SK-N-SH (cell line): ENCODE results near the gene CACNA1A. TPM values are rescaled to one million over a fixed set of nuclear protein-coding genes. Genes with fewer than 3 reads are reported as not detected.

Source experiments
- CTCF ChIA-PET: fragments of 300-600, 350-600 bp; formaldehyde crosslinking; extraction: SDS; loops from one replicate; lab custom pipeline; 2021; lab: Yijun Ruan, JAX
- POLR2A ChIA-PET: fragments of 350-600 bp; sonication (Branson Sonifier 250); formaldehyde crosslinking; extraction: SDS; loops from one replicate; lab custom pipeline; 2020; ENCODE audit warnings: antibody characterized with exemption, inconsistent platforms; lab: Yijun Ruan, JAX
- DNase-seq: peaks from one replicate; pipeline ENCODE4 v3.0.0; 2012
- H2AFZ ChIP-seq: fragments of 200-600 bp; sonication (generic); 2 replicates; pipeline ENCODE4 v1.8.1; 2016; ENCODE audit warnings: antibody characterized with exemption, mild to moderate bottlenecking, low read depth
- H3F3A ChIP-seq: fragments of 200-600 bp; sonication (generic); replicated peaks from 2 replicates; pipeline ENCODE3; 2016; ENCODE audit warnings: antibody characterized with exemption, mild to moderate bottlenecking; ENCODE audit not compliant: insufficient read depth
- H3K27ac ChIP-seq, 2 experiments: fragments of 200-500 bp in 1 of 2; fragments of 200-600 bp in 1 of 2; sonication (Bioruptor generic) in 1 of 2; sonication (generic), shearing (Covaris generic) in 1 of 2; 2 replicates each; pipeline versions ENCODE4 v1.5.1 to v1.6.1; 2014 to 2016; ENCODE audit warnings: low read depth in 2 of 2, inconsistent platforms in 1 of 2, low read length in 1 of 2, mild to moderate bottlenecking in 1 of 2, mixed read lengths in 1 of 2
- H3K27me3 ChIP-seq: fragments of 200-600 bp; sonication (generic), shearing (Covaris generic); 2 replicates; pipeline ENCODE4 v1.6.1; 2016; ENCODE audit warnings: mixed run types; ENCODE audit not compliant: insufficient read depth
- H3K36me3 ChIP-seq, 2 experiments: fragments of 200-500 bp in 1 of 2; fragments of 200-600 bp in 1 of 2; sonication (Bioruptor generic) in 1 of 2; sonication (generic) in 1 of 2; replicated peaks in 1 of 2; 2 replicates each; pipeline versions ENCODE3 to v1.5.1; 2014 to 2016; ENCODE audit warnings: low read length in 1 of 2, mild to moderate bottlenecking in 1 of 2; ENCODE audit not compliant: insufficient read depth in 2 of 2, control insufficient read depth in 1 of 2
- H3K4me1 ChIP-seq, 2 experiments: fragments of 200-500 bp in 1 of 2; fragments of 200-600 bp in 1 of 2; sonication (Bioruptor generic) in 1 of 2; sonication (generic), shearing (Covaris generic) in 1 of 2; 2 replicates each; pipeline versions ENCODE4 v1.5.1 to v1.6.1; 2014 to 2016; ENCODE audit warnings: low read depth in 1 of 2, low read length in 1 of 2, mixed run types in 1 of 2; ENCODE audit not compliant: insufficient read depth in 2 of 2, control insufficient read depth in 1 of 2
- H3K4me2 ChIP-seq: fragments of 200-600 bp; sonication (generic), shearing (Covaris generic); 2 replicates; pipeline ENCODE4 v1.6.1; 2017; ENCODE audit warnings: mixed run types
- H3K4me3 ChIP-seq, 2 experiments: fragments of 200-500 bp in 1 of 2; fragments of 200-600 bp in 1 of 2; sonication (Bioruptor generic) in 1 of 2; sonication (generic), shearing (Covaris generic) in 1 of 2; 2 replicates each; pipeline versions ENCODE4 v1.5.1 to v1.8.1; 2014 to 2016; ENCODE audit warnings: low read depth in 2 of 2, inconsistent platforms in 1 of 2, low read length in 1 of 2, mild to moderate bottlenecking in 1 of 2, mixed read lengths in 1 of 2, moderate library complexity in 1 of 2
- H3K79me2 ChIP-seq: fragments of 200-600 bp; sonication (generic); 2 replicates; pipeline ENCODE4 v1.8.1; 2017; ENCODE audit warnings: mild to moderate bottlenecking; ENCODE audit not compliant: insufficient read depth
- H3K9ac ChIP-seq: fragments of 200-600 bp; sonication (generic); 2 replicates; pipeline ENCODE4 v1.6.1; 2017; ENCODE audit warnings: mixed run types
- H3K9me2 ChIP-seq: fragments of 200-600 bp; sonication (generic); 2 replicates; pipeline ENCODE4 v1.6.1; 2017; ENCODE audit warnings: mixed run types
- H3K9me3 ChIP-seq: fragments of 200-600 bp; sonication (generic); 2 replicates; pipeline ENCODE4 v1.6.1; 2017; ENCODE audit warnings: mixed run types, mild to moderate bottlenecking, moderate library complexity
- H4K20me1 ChIP-seq: fragments of 200-600 bp; sonication (generic); 2 replicates; pipeline ENCODE4 v1.6.1; 2017; ENCODE audit warnings: mild to moderate bottlenecking, mixed run types; ENCODE audit not compliant: insufficient read depth
- CHD2 ChIP-seq: fragments of 150-350 bp; IDR thresholded peaks from 2 replicates; pipeline ENCODE4 v1.6.1; 2018; ENCODE audit warnings: low read length; ENCODE audit not compliant: partially characterized antibody
- EZH2phosphoT487 ChIP-seq: fragments of 200-600 bp; sonication (generic); IDR thresholded peaks from 2 replicates; pipeline ENCODE4 v1.6.1; 2017; ENCODE audit warnings: low read depth, mixed run types, mild to moderate bottlenecking, antibody characterized with exemption, moderate library complexity, borderline replicate concordance
- FOSL2 ChIP-seq: IDR thresholded peaks from 2 replicates; pipeline ENCODE4 v1.4.0; 2012; ENCODE audit warnings: low read depth, mild to moderate bottlenecking, moderate library complexity, borderline replicate concordance
- FOXM1 ChIP-seq: IDR thresholded peaks from 2 replicates; pipeline ENCODE4 v1.4.0; 2012; ENCODE audit warnings: low read depth, mild to moderate bottlenecking
- GABPA ChIP-seq: IDR thresholded peaks from 2 replicates; pipeline ENCODE4 v1.4.0; 2012; ENCODE audit warnings: low read depth, mild to moderate bottlenecking
- IRF3 ChIP-seq: fragments of 150-350 bp; IDR thresholded peaks from 2 replicates; pipeline ENCODE4 v1.6.1; 2016; ENCODE audit warnings: mild to moderate bottlenecking, low read depth, low read length
- MAX ChIP-seq: IDR thresholded peaks from 2 replicates; pipeline ENCODE4 v1.4.0; 2012; ENCODE audit warnings: low read depth
- MXI1 ChIP-seq: IDR thresholded peaks from 2 replicates; pipeline ENCODE4 v1.6.1; 2012; ENCODE audit warnings: mild to moderate bottlenecking, low read depth, low read length, improper control_type of control experiment
- PBX3 ChIP-seq: IDR thresholded peaks from 2 replicates; pipeline ENCODE4; 2012
- RAD21 ChIP-seq: IDR thresholded peaks from 2 replicates; pipeline ENCODE4 v1.6.1; 2012; ENCODE audit warnings: mild to moderate bottlenecking, low read length
- RCOR1 ChIP-seq: fragments of 150-350 bp; IDR thresholded peaks from 2 replicates; pipeline ENCODE4 v1.6.1; 2017; ENCODE audit warnings: antibody characterized with exemption, low read length
- RXRA ChIP-seq: IDR thresholded peaks from 2 replicates; pipeline ENCODE4 v1.4.0; 2012; ENCODE audit warnings: low read depth, mild to moderate bottlenecking, borderline replicate concordance
- SIN3A ChIP-seq: IDR thresholded peaks from 2 replicates; pipeline ENCODE4 v1.6.1; 2012; ENCODE audit warnings: low read depth, mild to moderate bottlenecking, low read length, moderate library complexity, borderline replicate concordance
- TCF12 ChIP-seq: IDR thresholded peaks from 2 replicates; pipeline ENCODE4 v1.4.0; 2012
- USF1 ChIP-seq: IDR thresholded peaks from 2 replicates; pipeline ENCODE4 v1.4.0; 2012; ENCODE audit warnings: low read depth, borderline replicate concordance
- USF2 ChIP-seq: fragments of 150-350 bp; IDR thresholded peaks from 2 replicates; pipeline ENCODE4 v1.6.1; 2017; ENCODE audit warnings: antibody characterized with exemption, low read length, low read depth, borderline replicate concordance
- YY1 ChIP-seq: IDR thresholded peaks from 2 replicates; pipeline ENCODE4 v1.4.0; 2012; ENCODE audit warnings: low read depth, mild to moderate bottlenecking
- ZBTB33 ChIP-seq: IDR thresholded peaks from 2 replicates; pipeline ENCODE4 v1.4.0; 2012; ENCODE audit warnings: low read depth, borderline replicate concordance
- WGBS: methylation state at CpG from one replicate; pipeline ENCODE4 v1.1.6; 2017; ENCODE audit warnings: low lambda C conversion rate; 5-methylcytosine and 5-hydroxymethylcytosine counted together
- polyA plus RNA-seq, 3 experiments: library from polyadenylated mRNA; depleted of rRNA; stranded (reverse); fragments of >200 nt; gene quantifications; 2 replicates each; pipeline ENCODE4 v1.2.3, GENCODE V29; 2012

CACNA1A gene
- polyA plus RNA-seq, 1 of the 3 experiments (the other 2 are of a cell fraction), result 1.3 TPM

GRCh38 chr19:13328241-13328640 is 178.0 kb downstream of the CACNA1A start:
- no peak overlapping the region for H3K4me3 ChIP-seq
- ChIA-PET POLR2A (no interaction called here), CTCF (interaction anchor here (0.7 kb wide), 1 partner anchor 34 kb away, joined by 5 read pairs; no protein-coding TSS in a partner anchor)
- H3K27ac ChIP-seq, result no peak overlapping the region
- H3K27me3 ChIP-seq, result peaks cover 44% of the 10 kb centered on the region; the same call in 1 of the 2 replicates
- H3K4me1 ChIP-seq, result no peaks in the 10 kb centered on the region
- no peaks in the 10 kb centered on the region for H3K9me3 ChIP-seq
- no peak overlapping the region for H3K9ac ChIP-seq
- no peaks in the 10 kb centered on the region for H3K36me3 ChIP-seq
- WGBS, result 5% methylated on average over 6 of the region's 6 CpGs
- H3K9me2 ChIP-seq, result no peaks in the 10 kb centered on the region
- H3K79me2 ChIP-seq, result no peaks in the 10 kb centered on the region
- TF ChIP-seq USF1, result no peak
- TF ChIP-seq PBX3, result no peak
- TF ChIP-seq YY1, result no peak
- TF ChIP-seq SIN3A, result no peak
- TF ChIP-seq MAX, result no peak
- no peak for TF ChIP-seq CHD2
- no peak for TF ChIP-seq ZBTB33
- no peak for TF ChIP-seq MXI1
- TF ChIP-seq EZH2phosphoT487, result no peak
- no peak for TF ChIP-seq GABPA
- no peak for TF ChIP-seq RCOR1
- no peak for TF ChIP-seq FOSL2
- no peak for TF ChIP-seq RAD21
- no peak for TF ChIP-seq IRF3
- TF ChIP-seq TCF12, result no peak
- no peak for TF ChIP-seq RXRA
- no peak for TF ChIP-seq FOXM1
- TF ChIP-seq USF2, result no peak
- TF ChIP-seq, all 33 proteins: peak for 0
- Histone ChIP-seq H4K20me1 (no peaks in the 10 kb centered on the region), H3K4me2 (no peak overlapping the region), H2AFZ (no peak overlapping the region), H3F3A (no peaks in the 10 kb centered on the region)
- DNase-seq, result no peak
